NCI-H2081 treated with DMSO at 0.1 percent for 48 hours (cell line): ENCODE data around the gene NKD2.
"Not testable (repeated sequence)": the region's sequence is repeated elsewhere in the genome, so short reads cannot be mapped to it uniquely, and the experiment has no call there.

Source experiments
- DNase-seq: peaks from one replicate; lab custom pipeline; 2025; lab: John Stamatoyannopoulos, UW

Gene NKD2

GRCh38 chr5:1000329-1000728 is 8.3 kb upstream of the NKD2 start:
- DNase-seq = no peak

GRCh38 chr5:1000831-1001230 is 7.8 kb upstream of the NKD2 start:
- not testable (repeated sequence) for DNase-seq

- no peak for DNase-seq
These were observed 7.0 kb upstream of the NKD2 start for GRCh38 chr5:1001406-1002270.

GRCh38 chr5:1002271-1002546 is 6.4 kb upstream of the NKD2 start:
- DNase-seq = no peak

- DNase-seq = no peak
These were observed 5.8 kb upstream of the NKD2 start for GRCh38 chr5:1002836-1003235.

- peak; percentile 73 for DNase-seq
These were observed 5.2 kb upstream of the NKD2 start for GRCh38 chr5:1003296-1003937.

GRCh38 chr5:1004461-1005248 is 3.9 kb upstream of the NKD2 start:
- no peak for DNase-seq

GRCh38 chr5:1005249-1005851 is 3.3 kb upstream of the NKD2 start:
- no peak for DNase-seq

- no peak for DNase-seq
These were observed 2.5 kb upstream of the NKD2 start for GRCh38 chr5:1005904-1006655.

GRCh38 chr5:1006656-1007071 is 1.9 kb upstream of the NKD2 start:
- DNase-seq = no peak

GRCh38 chr5:1007221-1007680 is 1.4 kb upstream of the NKD2 start:
- DNase-seq = no peak

- DNase-seq = no peak
These were observed 736 bp upstream of the NKD2 start for GRCh38 chr5:1007681-1008450.

- no peak for DNase-seq
These were observed 968 bp downstream of the NKD2 start for GRCh38 chr5:1009359-1010180.

- DNase-seq = no peak
These were observed 1.5 kb downstream of the NKD2 start for GRCh38 chr5:1010181-1010510.

GRCh38 chr5:1010641-1011046 is 2.0 kb downstream of the NKD2 start:
- DNase-seq = no peak

GRCh38 chr5:1011226-1011631 is 2.6 kb downstream of the NKD2 start:
- DNase-seq = no peak

GRCh38 chr5:1011741-1012312 is 3.2 kb downstream of the NKD2 start:
- DNase-seq = no peak

GRCh38 chr5:1012313-1012841 is 3.8 kb downstream of the NKD2 start:
- DNase-seq = no peak

- no peak for DNase-seq
These were observed 4.3 kb downstream of the NKD2 start for GRCh38 chr5:1012900-1013237.
